HG02852 (cell line): ENCODE measurements around the gene ITGA11.

Experiments
- ATAC-seq: cut with Tn5 transposase; IDR thresholded peaks from one replicate; pipeline ENCODE4 v1.9.1; 2021; ENCODE audit warnings: mild to moderate bottlenecking, moderate library complexity; ENCODE audit not compliant: unreplicated experiment

The ITGA11 gene

DNA sequence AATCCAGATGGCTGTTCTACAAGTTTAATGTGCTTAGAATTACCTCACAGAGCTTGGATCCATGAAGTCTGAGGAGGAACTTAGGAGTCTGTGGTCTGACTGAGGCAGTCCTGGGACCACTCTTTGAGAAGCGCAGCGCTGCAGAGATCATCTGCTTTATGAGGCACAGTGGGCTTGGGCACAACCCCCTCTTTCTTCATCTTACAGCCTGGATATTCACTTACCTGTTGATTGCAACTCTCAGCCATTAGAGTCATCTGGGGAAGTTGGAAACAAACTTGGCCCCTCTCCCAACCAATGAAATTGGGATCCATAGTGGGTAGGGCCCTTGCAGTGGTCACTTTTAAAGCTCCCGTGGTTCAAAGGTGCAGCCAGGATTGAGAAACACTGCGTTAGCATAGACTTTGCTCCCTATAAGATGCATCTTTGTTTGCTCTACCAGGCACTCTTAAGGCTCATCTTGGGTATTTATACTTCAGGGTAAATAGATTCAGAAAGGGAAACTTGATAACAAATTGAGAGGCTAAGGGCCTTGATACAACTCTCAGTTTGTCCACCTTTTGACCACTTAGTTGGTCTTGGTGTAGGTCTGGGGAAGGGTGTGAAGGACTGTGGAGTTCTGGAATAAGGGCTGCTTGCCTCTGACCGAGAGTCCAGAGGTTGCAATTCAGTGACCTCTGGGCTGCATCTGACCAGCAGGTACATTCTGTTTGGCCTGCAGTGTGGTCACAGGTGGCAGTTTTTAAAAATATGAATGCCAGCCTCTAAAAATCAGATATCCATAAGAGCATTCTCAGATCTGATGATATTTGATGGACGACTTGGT lies 131.6 kb downstream of the ITGA11 start:
- no peak for ATAC-seq

- ATAC-seq = no peak
Observed at GRCh38 chr15:68299436-68299835, 132.5 kb downstream of the ITGA11 start.

DNA sequence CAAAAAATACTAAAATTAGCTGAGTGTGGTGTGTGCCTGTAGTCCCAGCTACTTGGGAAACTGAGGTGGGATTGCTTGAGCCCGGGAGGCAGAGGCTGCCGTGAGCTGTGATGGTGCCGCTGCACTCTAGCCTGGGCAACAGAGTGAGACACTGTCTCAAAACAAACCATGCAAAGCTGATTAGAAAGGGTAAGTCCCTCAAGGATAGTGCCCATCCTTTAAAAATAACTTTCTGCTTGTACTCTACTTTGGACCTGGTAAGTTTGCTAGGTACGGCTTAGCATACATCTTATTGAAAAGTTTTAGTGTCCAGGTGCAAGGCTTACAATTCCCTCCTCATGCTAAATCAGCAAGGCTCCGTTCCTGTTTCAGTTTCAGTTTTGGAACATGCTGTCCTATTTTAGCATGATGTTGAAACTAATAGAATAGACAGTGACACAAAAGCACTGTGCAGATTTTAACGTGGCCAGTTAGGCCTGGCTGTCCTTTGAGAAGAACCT lies 133.0 kb downstream of the ITGA11 start:
- peak; percentile 88 for ATAC-seq

DNA sequence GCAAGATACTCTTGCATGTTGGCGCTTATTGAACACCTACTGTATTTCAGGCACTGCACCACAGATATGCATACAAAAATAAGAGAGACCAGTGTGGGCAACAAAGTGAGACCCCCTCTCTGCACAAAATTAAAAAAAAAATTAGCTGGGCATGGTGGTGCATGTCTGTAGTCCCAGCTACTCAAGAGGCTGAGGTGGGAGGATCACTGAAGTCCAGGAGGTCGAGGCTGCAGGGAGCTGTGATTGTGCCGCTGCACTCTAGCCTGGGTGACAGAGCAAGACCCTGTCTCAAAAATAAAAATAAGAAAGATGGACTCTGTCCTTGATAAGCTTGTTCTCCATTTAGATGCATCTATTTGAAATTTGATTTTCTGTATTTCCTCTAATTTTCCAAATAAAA lies 133.6 kb downstream of the ITGA11 start:
- ATAC-seq = no peak

DNA sequence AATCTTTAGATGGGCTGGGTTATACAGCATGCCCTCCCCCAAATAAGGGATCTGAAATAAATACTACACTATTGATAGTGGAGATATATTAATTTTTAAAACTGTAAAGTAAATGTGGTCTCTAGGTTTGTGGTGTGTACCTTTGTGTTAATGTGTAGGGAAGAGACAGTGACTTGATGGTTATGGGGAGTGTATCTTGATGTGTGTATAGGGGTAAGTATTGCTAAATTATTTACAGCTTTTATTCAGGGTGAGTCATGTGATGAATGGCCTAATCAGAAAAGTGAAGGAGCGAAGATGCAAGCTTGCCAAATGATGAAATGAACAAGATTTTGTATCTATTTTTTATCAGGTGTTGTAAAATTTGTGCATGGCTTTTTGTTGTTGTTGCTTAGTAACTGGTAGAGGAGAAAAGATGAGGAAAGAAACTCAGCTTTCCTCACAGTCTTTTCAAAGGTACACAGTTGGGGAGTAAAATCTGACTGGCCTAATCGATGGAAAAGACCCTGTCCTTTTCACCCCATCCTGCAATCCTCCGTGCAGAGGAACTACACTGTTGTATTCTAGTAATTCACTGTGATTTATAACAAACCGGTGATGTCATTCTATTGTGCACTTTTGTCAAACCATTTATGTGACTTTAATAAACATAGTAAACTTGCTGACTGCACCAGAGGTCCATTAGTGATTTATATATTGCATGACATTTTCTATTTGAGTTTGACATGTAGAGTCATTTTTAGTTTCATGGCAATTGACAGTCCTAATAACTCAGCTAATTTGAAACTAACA lies 136.8 kb downstream of the ITGA11 start:
- ATAC-seq = no peak

- no peak for ATAC-seq
Observed at GRCh38 chr15:68292967-68293366, 139.0 kb downstream of the ITGA11 start.

GRCh38 chr15:68292157-68292781 lies 139.7 kb downstream of the ITGA11 start:
- ATAC-seq = no peak

- ATAC-seq = no peak
Observed at GRCh38 chr15:68290715-68291114, 141.2 kb downstream of the ITGA11 start.

DNA sequence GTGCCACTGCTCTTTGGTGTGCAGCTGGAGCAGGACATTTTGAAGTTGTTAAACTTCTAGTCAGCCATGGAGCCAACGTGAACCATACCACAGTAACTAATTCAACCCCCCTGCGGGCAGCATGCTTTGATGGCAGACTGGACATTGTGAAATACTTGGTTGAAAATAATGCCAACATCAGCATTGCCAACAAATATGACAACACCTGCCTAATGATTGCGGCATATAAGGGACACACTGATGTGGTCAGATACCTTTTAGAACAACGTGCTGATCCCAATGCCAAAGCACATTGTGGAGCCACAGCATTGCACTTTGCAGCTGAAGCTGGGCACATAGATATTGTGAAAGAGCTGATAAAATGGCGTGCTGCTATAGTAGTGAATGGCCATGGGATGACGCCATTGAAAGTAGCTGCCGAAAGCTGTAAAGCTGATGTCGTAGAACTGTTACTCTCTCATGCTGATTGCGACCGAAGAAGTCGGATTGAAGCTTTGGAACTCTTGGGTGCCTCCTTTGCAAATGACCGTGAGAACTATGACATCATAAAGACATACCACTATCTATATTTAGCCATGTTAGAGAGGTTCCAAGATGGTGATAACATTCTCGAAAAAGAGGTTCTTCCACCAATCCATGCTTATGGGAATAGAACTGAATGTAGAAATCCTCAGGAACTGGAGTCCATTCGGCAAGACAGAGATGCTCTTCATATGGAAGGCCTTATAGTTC lies 142.2 kb downstream of the ITGA11 start:
- no peak for ATAC-seq

DNA sequence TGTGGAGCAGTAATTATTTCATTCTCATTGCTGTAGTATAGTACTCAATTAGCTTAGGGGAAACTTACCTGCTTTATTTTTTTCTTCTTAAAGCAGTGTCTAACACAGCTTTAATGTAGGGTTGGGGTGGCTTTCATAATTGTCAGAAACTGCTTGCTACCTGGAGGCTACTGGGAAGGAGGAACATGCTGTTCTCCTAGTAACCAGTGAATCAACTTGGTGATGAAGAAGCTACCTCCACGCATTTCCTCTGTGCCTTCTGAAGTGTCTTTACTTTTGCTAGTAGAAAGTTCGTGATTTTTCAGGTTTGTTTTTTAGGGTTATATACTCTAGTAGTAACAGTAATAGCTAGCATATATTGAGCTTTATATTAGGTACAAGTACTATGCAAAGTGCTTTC lies 142.9 kb downstream of the ITGA11 start:
- no peak for ATAC-seq

DNA sequence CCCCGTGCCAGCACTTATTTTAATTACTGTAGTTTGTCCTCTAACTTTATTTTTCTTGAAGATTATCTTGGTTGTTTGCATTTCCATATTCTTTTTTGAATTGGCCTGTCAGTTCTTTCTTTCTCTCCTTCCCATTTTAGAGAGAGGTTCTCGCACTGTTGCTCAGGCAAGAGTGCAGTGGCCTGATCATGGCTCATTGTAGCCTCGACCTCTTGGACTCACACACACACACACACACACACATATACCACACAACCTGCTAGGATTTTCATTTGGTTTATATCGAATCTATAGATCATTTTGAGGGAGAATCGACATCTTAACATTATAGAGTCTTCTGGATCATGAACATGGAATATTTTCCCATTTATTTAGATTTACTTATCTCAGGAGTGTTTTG lies 145.7 kb downstream of the ITGA11 start:
- ATAC-seq = no peak

- ATAC-seq = no peak
Observed at GRCh38 chr15:68285259-68285980, 146.5 kb downstream of the ITGA11 start.

- no peak for ATAC-seq
Observed at GRCh38 chr15:68284616-68285258, 147.2 kb downstream of the ITGA11 start.

DNA sequence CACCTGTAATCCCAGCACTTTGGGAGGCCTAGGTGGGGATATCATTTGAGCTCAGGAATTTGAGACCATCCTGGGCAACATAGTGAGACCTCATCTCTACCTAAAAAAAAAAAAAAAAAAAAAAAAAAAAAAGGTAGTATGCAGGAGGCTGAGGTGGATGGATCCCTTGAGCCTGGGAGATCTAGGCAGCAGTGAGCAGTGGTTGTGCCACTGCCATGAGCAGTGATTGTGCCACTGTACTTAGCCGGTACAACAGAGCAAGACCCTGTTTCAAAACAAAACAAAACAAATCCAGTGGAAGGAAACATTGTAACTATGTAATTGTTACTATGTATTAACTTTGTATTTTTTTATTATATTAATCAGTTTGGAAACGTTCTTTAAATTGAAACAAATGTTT lies 148.6 kb downstream of the ITGA11 start:
- ATAC-seq = no peak

DNA sequence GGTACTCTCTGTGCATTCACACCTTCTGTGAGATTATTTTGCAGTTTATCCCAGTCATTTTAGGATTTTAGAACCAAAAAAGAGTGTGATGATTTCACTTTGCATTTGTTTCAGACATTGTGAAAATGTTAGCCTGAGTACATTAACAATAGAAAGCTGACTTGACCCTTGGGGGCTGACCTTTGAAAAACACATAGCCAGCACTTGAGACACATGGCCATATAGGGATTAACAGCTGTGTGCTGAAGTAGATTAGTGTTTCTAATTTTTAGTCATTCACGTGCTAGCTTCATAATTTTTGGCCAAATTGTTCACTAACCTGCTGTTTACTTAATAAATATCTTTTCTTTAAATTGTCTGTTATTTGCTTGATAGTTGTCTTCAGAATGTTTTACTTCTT lies 151.0 kb downstream of the ITGA11 start:
- ATAC-seq = no peak

DNA sequence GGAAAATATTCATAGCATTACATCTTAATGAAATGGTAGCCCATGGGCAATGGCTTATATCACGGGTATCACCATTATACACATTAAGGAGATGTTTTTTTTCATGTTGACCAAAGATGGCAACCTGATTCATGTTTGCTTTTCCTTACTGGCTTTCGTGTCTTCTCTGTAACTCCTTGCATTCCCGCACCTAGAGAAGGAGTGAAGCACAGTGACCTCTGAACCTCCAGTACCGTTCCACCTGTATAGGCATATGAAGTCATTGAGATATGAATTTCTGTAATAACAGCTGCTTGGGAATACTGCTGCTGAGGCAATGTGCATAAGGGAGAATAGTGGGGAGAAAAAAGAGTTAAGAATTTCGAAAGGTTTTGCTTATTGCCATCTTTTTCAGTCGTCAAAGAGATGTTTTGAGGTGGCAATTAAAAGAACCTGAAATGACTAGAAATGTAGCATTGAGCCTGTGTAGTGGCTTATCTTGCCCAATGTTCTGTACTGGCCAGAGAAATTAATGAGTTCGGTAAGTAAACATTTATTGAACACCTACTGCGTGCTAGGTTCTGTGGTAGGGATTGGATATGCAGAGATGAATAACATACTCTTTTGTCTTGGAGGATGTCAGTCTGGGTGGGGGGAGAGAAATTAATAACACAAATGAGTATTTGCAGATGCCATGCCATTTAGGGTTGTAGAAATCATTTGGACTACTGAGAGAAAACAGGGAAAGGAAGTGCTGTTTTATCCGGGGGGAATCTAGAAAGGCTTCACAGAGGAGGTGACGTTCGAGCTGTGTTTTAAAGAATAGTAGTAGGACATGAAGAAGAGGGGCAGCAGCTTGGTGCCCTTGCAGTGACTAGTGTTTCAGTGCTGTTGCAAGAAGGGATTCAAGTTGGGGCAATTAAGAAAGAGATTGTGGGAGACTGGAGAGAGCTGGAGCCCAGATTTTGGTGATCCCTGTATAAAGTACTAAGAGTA lies 151.9 kb downstream of the ITGA11 start:
- no peak for ATAC-seq

GRCh38 chr15:68278595-68279405 lies 153.2 kb downstream of the ITGA11 start:
- ATAC-seq = no peak

- no peak for ATAC-seq
Observed at GRCh38 chr15:68278345-68278594, 153.7 kb downstream of the ITGA11 start.
